Measurements from ENCODE around the gene STK10.

STK10 gene

GRCh38 chr5:172002310-172002709 is 185.7 kb downstream of the STK10 start:
- TF ChIP-seq CTCF (IDR thresholded peaks at IDR 0.05; ENCODE audit: low read length) (peak; percentile 61), EZH2 (IDR thresholded peaks at IDR 0.05; ENCODE audit: borderline replicate concordance, low read length) (no peak)
- no peak overlapping the region for H3K9ac ChIP-seq (ENCODE audit: low read length)
- no peaks in the 10 kb centered on the region for H3K9me2 ChIP-seq (ENCODE audit: low read depth, low read length)
- H3K27ac ChIP-seq (ENCODE audit: low read depth, low read length, poor library complexity, severe bottlenecking): no peak overlapping the region
- peaks cover 45% of the 10 kb centered on the region for H3K4me1 ChIP-seq (ENCODE audit: insufficient read depth, low read length, severe bottlenecking)
- no peaks in the 10 kb centered on the region for H3K27me3 ChIP-seq (ENCODE audit: insufficient read depth, low read length)
- no peak overlapping the region for H2AFZ ChIP-seq (ENCODE audit: low read length)
- H3F3A ChIP-seq (ENCODE audit: insufficient read depth, low read length): peaks cover 3% of the 10 kb centered on the region; the same call in 1 of the 2 replicates
- peaks cover 79% of the 10 kb centered on the region for H3K79me2 ChIP-seq (ENCODE audit: insufficient read depth, low read length)
- peaks cover 24% of the 10 kb centered on the region for H3K36me3 ChIP-seq (ENCODE audit: insufficient read depth, low read length)
- H3K4me2 ChIP-seq (ENCODE audit: low read length): no peak overlapping the region
- H4K20me1 ChIP-seq (ENCODE audit: insufficient read depth, low read length): no peaks in the 10 kb centered on the region
- peaks cover 12% of the 10 kb centered on the region for H3K9me3 ChIP-seq (ENCODE audit: low read length)
- no peak overlapping the region for H3K4me3 ChIP-seq (ENCODE audit: low read depth, low read length, poor library complexity, severe bottlenecking)

- Histone ChIP-seq H3F3A (ENCODE audit: insufficient read depth, low read length) (peaks cover 3% of the 10 kb centered on the region; the same call in 1 of the 2 replicates), H3K4me3 (ENCODE audit: low read depth, low read length, poor library complexity, severe bottlenecking) (no peak overlapping the region), H4K20me1 (ENCODE audit: insufficient read depth, low read length) (no peaks in the 10 kb centered on the region), H3K27ac (ENCODE audit: low read depth, low read length, poor library complexity, severe bottlenecking) (no peak overlapping the region), H3K9me2 (ENCODE audit: low read depth, low read length) (no peaks in the 10 kb centered on the region), H3K4me1 (ENCODE audit: insufficient read depth, low read length, severe bottlenecking) (peaks cover 37% of the 10 kb centered on the region), H3K27me3 (ENCODE audit: insufficient read depth, low read length) (no peaks in the 10 kb centered on the region), H3K9ac (ENCODE audit: low read length) (no peak overlapping the region), H3K36me3 (ENCODE audit: insufficient read depth, low read length) (peaks cover 44% of the 10 kb centered on the region), H3K79me2 (ENCODE audit: insufficient read depth, low read length) (peaks cover 85% of the 10 kb centered on the region), H2AFZ (ENCODE audit: low read length) (no peak overlapping the region), H3K4me2 (ENCODE audit: low read length) (no peak overlapping the region; the same call in 1 of the 2 replicates), H3K9me3 (ENCODE audit: low read length) (peaks cover 12% of the 10 kb centered on the region)
- TF ChIP-seq EZH2 (IDR thresholded peaks at IDR 0.05; ENCODE audit: borderline replicate concordance, low read length): no peak
- TF ChIP-seq CTCF (IDR thresholded peaks at IDR 0.05; ENCODE audit: low read length): no peak
Measured at GRCh38 chr5:171999877-172000276, 188.1 kb downstream of the STK10 start.

GRCh38 chr5:171999100-171999499 is 188.9 kb downstream of the STK10 start:
- H3K27ac ChIP-seq (ENCODE audit: low read depth, low read length, poor library complexity, severe bottlenecking): no peak overlapping the region
- no peak overlapping the region for H3K9ac ChIP-seq (ENCODE audit: low read length)
- H3F3A ChIP-seq (ENCODE audit: insufficient read depth, low read length): peaks cover 3% of the 10 kb centered on the region; the same call in 1 of the 2 replicates
- peaks cover 79% of the 10 kb centered on the region for H3K79me2 ChIP-seq (ENCODE audit: insufficient read depth, low read length)
- H4K20me1 ChIP-seq (ENCODE audit: insufficient read depth, low read length): no peaks in the 10 kb centered on the region
- H3K4me3 ChIP-seq (ENCODE audit: low read depth, low read length, poor library complexity, severe bottlenecking): no peak overlapping the region
- TF ChIP-seq CTCF (IDR thresholded peaks at IDR 0.05; ENCODE audit: low read length) (no peak), EZH2 (IDR thresholded peaks at IDR 0.05; ENCODE audit: borderline replicate concordance, low read length) (no peak)
- no peak overlapping the region for H2AFZ ChIP-seq (ENCODE audit: low read length)
- peaks cover 12% of the 10 kb centered on the region for H3K9me3 ChIP-seq (ENCODE audit: low read length)
- H3K4me1 ChIP-seq (ENCODE audit: insufficient read depth, low read length, severe bottlenecking): peaks cover 29% of the 10 kb centered on the region
- no peaks in the 10 kb centered on the region for H3K27me3 ChIP-seq (ENCODE audit: insufficient read depth, low read length)
- H3K36me3 ChIP-seq (ENCODE audit: insufficient read depth, low read length): peaks cover 46% of the 10 kb centered on the region
- H3K9me2 ChIP-seq (ENCODE audit: low read depth, low read length): no peaks in the 10 kb centered on the region
- no peak overlapping the region for H3K4me2 ChIP-seq (ENCODE audit: low read length)
